ENCODE data around the gene ACSM6.

DNA sequence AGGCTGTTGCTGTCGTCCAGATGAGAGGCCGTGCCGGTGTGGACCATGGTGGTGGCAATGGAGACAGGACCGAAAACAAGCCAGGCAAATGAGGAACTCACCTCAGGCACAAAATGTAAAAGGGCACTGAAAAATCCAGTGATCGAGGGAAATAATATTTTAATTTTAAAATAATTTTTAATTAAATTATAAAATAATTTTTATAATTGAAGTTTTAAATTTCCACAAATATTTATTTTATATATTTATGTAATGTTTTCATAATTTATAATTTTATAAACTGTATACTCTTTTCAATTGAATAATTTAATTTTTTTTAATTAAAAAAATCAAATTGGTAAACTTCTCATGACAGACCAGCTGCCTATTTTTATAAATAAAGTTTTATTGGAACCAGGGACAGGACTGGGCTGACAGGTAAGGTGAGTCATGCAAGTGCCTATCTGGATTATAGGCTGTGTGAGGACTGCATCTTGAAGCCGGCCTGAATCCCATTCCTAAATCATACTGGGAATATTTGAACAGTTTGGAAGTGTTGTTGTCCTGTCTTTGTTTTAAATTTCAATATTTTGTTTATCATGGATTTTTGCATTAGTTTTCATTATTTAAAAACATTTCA lies 15.6 kb downstream of the ACSM6 start:
- TF ChIP-seq, protein P1, sequence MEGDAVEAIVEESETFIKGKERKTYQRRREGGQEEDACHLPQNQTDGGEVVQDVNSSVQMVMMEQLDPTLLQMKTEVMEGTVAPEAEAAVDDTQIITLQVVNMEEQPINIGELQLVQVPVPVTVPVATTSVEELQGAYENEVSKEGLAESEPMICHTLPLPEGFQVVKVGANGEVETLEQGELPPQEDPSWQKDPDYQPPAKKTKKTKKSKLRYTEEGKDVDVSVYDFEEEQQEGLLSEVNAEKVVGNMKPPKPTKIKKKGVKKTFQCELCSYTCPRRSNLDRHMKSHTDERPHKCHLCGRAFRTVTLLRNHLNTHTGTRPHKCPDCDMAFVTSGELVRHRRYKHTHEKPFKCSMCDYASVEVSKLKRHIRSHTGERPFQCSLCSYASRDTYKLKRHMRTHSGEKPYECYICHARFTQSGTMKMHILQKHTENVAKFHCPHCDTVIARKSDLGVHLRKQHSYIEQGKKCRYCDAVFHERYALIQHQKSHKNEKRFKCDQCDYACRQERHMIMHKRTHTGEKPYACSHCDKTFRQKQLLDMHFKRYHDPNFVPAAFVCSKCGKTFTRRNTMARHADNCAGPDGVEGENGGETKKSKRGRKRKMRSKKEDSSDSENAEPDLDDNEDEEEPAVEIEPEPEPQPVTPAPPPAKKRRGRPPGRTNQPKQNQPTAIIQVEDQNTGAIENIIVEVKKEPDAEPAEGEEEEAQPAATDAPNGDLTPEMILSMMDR (IDR thresholded peaks at IDR 0.05), result no peak
- TF ChIP-seq POLR2A (IDR thresholded peaks at IDR 0.05), result no peak

All from stomach (tissue), 4 donors.